GM19193 (cell line): ENCODE measurements around the gene DUSP15.

Experiments
- POLR2A ChIP-seq: IDR thresholded peaks from 4 replicates; pipeline ENCODE4 v1.6.1; 2011; ENCODE audit not compliant: insufficient read depth, insufficient read length; ENCODE audit errors: extremely low read depth

Gene DUSP15

GRCh38 chr20:31868853-31869672 lies 1.3 kb downstream of the DUSP15 start:
- no peak for TF ChIP-seq POLR2A

GRCh38 chr20:31866221-31866620 lies 4.1 kb downstream of the DUSP15 start:
- no peak for TF ChIP-seq POLR2A

GRCh38 chr20:31864521-31865400 lies 5.6 kb downstream of the DUSP15 start:
- TF ChIP-seq POLR2A: no peak

GRCh38 chr20:31863296-31864085 lies 6.8 kb downstream of the DUSP15 start:
- no peak for TF ChIP-seq POLR2A

- no peak for TF ChIP-seq POLR2A
These were observed 7.8 kb downstream of the DUSP15 start for GRCh38 chr20:31862506-31862905.

- no peak for TF ChIP-seq POLR2A
These were observed 8.2 kb downstream of the DUSP15 start for GRCh38 chr20:31862157-31862470.

GRCh38 chr20:31861385-31862156 lies 8.8 kb downstream of the DUSP15 start:
- no peak for TF ChIP-seq POLR2A

GRCh38 chr20:31861135-31861384 lies 9.3 kb downstream of the DUSP15 start:
- no peak for TF ChIP-seq POLR2A

- TF ChIP-seq POLR2A: no peak
These were observed 9.8 kb downstream of the DUSP15 start for GRCh38 chr20:31860390-31861134.

- no peak for TF ChIP-seq POLR2A
These were observed 10.3 kb downstream of the DUSP15 start for GRCh38 chr20:31859998-31860380.

- no peak for TF ChIP-seq POLR2A
These were observed 10.9 kb downstream of the DUSP15 start for GRCh38 chr20:31859266-31859997.

GRCh38 chr20:31858760-31859083 lies 11.6 kb downstream of the DUSP15 start:
- TF ChIP-seq POLR2A: no peak

GRCh38 chr20:31857861-31858759 lies 12.2 kb downstream of the DUSP15 start:
- no peak for TF ChIP-seq POLR2A

GRCh38 chr20:31856516-31856915 lies 13.8 kb downstream of the DUSP15 start:
- TF ChIP-seq POLR2A: no peak
